GM23338 (cell line): Measurements from ENCODE around the gene BCAS3.

Experiments
- CTCF ChIP-seq, 2 experiments: fragments of 200-600 bp in 1 of 2; sonication (generic) in 1 of 2; conservative IDR thresholded peaks; 2 replicates each; pipeline versions ENCODE4 v1.5.1 to v1.6.1; 2016 to 2017; ENCODE audit warnings: antibody characterized with exemption in 2 of 2, low read depth in 2 of 2, mild to moderate bottlenecking in 2 of 2, moderate library complexity in 1 of 2
- TF ChIP-seq, protein P1 (sequence below): IDR thresholded peaks from 2 replicates; pipeline ENCODE4 v1.6.1; 2016; ENCODE audit warnings: antibody characterized with exemption

DNA sequence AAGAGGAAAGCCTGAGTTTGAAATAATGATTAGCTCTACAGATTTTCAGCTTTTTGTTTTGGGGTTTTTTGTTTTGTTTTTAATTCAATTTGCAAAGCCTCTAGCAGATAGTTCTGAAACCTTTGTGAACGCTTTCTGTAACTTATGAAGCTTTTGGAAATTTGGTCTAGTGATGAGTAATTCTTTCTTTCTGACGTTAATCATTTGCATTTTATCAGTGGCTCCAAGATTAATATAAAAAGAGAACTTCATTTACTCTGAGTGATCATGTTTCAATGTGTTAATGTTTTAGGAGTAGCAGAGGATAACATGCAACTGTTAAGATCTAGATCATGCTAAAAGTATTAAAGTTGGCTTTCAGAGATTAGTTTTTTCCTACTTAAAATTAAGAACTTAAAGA lies 561.7 kb downstream of the BCAS3 start:
- TF ChIP-seq, protein P1, sequence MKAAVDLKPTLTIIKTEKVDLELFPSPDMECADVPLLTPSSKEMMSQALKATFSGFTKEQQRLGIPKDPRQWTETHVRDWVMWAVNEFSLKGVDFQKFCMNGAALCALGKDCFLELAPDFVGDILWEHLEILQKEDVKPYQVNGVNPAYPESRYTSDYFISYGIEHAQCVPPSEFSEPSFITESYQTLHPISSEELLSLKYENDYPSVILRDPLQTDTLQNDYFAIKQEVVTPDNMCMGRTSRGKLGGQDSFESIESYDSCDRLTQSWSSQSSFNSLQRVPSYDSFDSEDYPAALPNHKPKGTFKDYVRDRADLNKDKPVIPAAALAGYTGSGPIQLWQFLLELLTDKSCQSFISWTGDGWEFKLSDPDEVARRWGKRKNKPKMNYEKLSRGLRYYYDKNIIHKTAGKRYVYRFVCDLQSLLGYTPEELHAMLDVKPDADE, result no peak
- TF ChIP-seq CTCF (conservative IDR thresholded peaks at IDR 0.05; ENCODE audit: low read depth in 2 of 2), result no peak
